NT2/D1 (cell line): ENCODE data around the gene YJEFN3.

ENCODE experiments used
- DNase-seq: peaks from one replicate; pipeline ENCODE4 v3.0.0-alpha.2; 2011; ENCODE audit warnings: low read depth, low spot score
- H3K27me3 ChIP-seq: 2 replicates; pipeline ENCODE4 v1.6.0; 2011; ENCODE audit warnings: mild to moderate bottlenecking; ENCODE audit not compliant: insufficient read length, insufficient read depth
- H3K36me3 ChIP-seq: 2 replicates; pipeline ENCODE4 v1.6.1; 2011; ENCODE audit warnings: mild to moderate bottlenecking, low read length, mixed read lengths; ENCODE audit not compliant: insufficient read depth, insufficient read length
- H3K4me1 ChIP-seq: 2 replicates; pipeline ENCODE4 v1.5.1; 2011; ENCODE audit not compliant: insufficient read depth, insufficient read length
- H3K4me3 ChIP-seq: 2 replicates; pipeline ENCODE4 v1.5.1; 2011; ENCODE audit warnings: low read depth; ENCODE audit not compliant: insufficient read length
- H3K9ac ChIP-seq: 2 replicates; pipeline ENCODE4 v1.6.0; 2011; ENCODE audit warnings: low read depth; ENCODE audit not compliant: insufficient read length
- H3K9me3 ChIP-seq: 2 replicates; pipeline ENCODE4 v1.5.1; 2011; ENCODE audit warnings: mild to moderate bottlenecking, low read length; ENCODE audit not compliant: insufficient read depth
- SUZ12 ChIP-seq: IDR thresholded peaks from 2 replicates; pipeline ENCODE4 v1.6.1; 2011; ENCODE audit not compliant: insufficient read length, insufficient read depth; ENCODE audit errors: extremely low read depth
- YY1 ChIP-seq: IDR thresholded peaks from 2 replicates; pipeline ENCODE4 v1.6.1; 2011; ENCODE audit not compliant: insufficient read length, insufficient read depth
- ZNF274 ChIP-seq: IDR thresholded peaks from 2 replicates; pipeline ENCODE4 v1.6.1; 2011; ENCODE audit warnings: mild to moderate bottlenecking, low read depth, low read length

Gene YJEFN3

DNA sequence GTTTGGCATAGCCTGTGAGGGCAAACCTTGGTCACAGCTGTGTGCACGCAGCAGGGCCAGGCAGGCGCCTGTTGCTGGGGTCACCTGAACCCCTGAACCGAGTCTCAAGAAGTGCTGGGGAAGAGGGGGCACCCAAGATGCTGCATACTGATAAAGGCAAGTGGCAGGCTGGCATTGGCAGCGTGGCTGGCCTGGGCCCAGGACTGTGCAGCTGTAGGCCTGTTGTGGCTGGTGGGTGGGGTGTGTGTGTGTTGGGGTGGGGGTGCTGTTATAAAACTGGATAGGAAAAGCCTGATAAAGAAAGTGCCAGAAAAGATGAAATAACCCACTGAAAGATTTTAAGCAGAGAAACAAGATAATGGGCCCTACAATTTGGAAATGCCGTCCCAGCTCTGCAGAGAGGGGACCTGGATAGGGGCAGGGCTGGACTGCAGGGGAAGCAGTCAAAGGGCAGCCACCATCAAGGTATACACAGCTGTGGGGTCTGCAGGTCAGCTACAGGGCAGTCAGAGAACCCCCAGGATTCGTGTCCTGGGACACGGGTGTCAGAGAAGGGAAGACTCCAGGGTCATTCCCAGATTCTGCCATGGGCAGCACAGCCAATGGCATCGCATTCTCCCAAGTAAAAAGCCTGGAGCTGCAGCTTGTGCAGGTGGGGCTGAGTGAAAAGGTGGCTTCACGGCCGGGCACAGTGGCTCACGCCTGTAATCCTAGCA lies 42.5 kb downstream of the YJEFN3 start:
- Histone ChIP-seq H3K4me1 (peaks cover 5% of the 10 kb centered on the region), H3K36me3 (peaks cover 44% of the 10 kb centered on the region), H3K27me3 (no peaks in the 10 kb centered on the region), H3K9me3 (no peaks in the 10 kb centered on the region), H3K4me3 (no peak overlapping the region), H3K9ac (no peak overlapping the region)
- TF ChIP-seq YY1, result no peak
- TF ChIP-seq SUZ12, result no peak
- TF ChIP-seq ZNF274, result no peak
- no peak for DNase-seq

DNA sequence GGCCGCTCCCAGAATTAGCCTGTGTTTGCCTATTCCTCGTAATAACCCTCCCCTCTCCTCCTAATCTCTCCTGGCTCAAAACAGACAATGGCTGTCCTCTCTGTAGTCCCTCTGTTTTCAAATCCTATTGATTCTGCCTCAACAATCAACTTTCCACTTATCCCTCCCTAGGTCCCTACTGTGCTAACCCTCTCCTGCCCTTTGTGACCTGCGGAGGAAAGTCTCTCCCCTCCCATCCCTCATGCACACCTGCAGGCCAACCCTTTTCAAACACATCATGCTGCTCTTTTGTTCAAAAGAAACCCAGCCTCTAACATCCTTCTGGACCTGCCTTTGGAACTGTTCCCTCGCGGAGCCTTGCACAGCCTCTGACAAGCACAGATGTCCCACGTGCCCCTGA lies 46.7 kb downstream of the YJEFN3 start:
- no peak for DNase-seq
- Histone ChIP-seq H3K4me3 (no peak overlapping the region), H3K4me1 (peaks cover 8% of the 10 kb centered on the region), H3K36me3 (peaks cover 19% of the 10 kb centered on the region), H3K9me3 (no peaks in the 10 kb centered on the region), H3K9ac (no peak overlapping the region), H3K27me3 (no peaks in the 10 kb centered on the region)
- TF ChIP-seq ZNF274, result no peak
- no peak for TF ChIP-seq SUZ12
- no peak for TF ChIP-seq YY1

DNA sequence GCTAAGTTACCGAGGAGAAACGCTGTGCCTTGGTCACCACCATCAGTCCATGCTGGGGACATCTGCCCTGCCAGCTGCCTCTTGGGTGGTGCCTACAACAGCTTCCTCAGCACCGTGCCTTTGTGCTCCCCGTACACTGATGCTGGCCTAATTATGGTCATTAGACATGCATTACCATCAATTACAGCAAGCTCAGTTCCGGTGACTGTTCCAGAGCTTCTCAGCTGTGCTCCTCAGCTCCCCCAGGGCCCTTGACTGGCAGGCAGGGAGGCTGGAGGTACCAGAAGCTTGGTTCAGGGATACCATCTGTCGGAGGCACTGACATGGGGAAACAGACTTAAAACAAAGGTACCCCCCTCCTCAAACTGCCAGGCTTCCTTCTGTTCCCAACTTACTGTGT lies 49.5 kb downstream of the YJEFN3 start:
- DNase-seq, result no peak
- H3K4me1 ChIP-seq, result peaks cover 7% of the 10 kb centered on the region
- TF ChIP-seq YY1 (no peak), SUZ12 (no peak), ZNF274 (no peak)

DNA sequence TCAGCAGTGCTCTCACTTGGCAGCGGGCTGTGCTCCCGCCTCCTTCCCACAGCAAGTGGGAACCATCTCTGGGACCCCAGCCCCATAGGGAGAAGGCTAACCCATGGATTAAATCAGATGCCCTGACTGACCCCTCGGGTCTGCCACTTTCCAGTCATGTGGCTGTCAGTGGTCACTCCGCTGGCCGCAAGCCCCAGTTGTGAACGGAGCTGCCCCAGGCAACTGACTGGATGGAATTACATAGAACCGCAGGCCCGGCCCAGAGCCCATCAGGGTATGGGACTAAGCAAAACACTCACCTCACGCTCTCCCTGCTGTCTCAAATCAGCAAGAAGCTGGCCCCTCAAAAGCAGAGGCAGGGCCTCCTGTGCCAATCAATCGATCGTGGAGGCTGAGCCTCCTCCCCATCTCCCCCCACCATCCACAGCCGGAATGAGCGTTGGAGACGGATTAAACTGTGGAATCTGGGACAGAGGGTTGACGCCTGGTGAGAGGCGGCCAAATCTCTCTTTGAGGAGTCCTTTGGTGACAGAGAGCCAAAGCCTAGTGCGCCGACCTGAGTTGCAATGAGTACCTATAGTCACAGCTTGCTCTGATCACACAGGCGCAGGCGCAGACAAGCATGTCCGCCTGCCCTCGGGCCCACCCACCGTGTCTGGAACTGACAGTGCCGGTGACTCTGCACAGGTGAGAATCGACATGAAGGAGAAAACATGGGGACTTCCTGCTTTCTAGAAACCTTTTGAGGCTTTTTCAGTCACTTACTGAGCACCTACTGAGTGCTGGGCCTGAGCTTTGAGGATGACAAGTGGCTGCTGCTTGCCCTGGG lies 51.0 kb downstream of the YJEFN3 start:
- H3K9ac ChIP-seq, result no peak overlapping the region
- no peak overlapping the region for H3K4me3 ChIP-seq
- H3K27me3 ChIP-seq, result no peaks in the 10 kb centered on the region
- no peak for TF ChIP-seq YY1
- no peak for TF ChIP-seq SUZ12
- TF ChIP-seq ZNF274, result no peak
- peaks cover 19% of the 10 kb centered on the region for H3K36me3 ChIP-seq
- no peaks in the 10 kb centered on the region for H3K9me3 ChIP-seq
- peaks cover 7% of the 10 kb centered on the region for H3K4me1 ChIP-seq
- no peak for DNase-seq

More for the DNA sequence above, 49.5 kb downstream of the YJEFN3 start:
- Histone ChIP-seq H3K36me3 (peaks cover 18% of the 10 kb centered on the region), H3K9ac (no peak overlapping the region), H3K9me3 (no peaks in the 10 kb centered on the region), H3K27me3 (no peaks in the 10 kb centered on the region), H3K4me3 (no peak overlapping the region)

DNA sequence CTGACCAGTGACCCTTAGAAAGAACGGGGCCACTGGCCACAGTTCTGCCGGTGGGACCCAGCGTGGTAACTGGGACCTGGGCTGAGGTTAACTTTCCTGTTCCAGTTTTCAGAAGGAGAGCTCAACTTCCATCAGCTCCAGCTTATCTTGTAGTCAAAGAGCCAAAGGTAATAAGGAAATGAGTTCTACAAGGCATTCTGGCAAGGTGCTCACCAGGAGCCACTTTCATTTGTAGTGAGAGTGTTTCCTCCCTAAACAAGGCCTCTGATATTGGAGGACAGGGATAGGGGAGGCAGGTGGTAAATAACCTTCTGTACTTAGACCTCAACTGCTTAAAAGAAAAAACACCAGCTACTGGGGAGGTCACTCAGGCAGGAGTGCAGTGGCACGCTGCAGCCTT lies 51.7 kb downstream of the YJEFN3 start:
- TF ChIP-seq SUZ12, result no peak
- TF ChIP-seq YY1, result no peak
- no peak for TF ChIP-seq ZNF274
- H3K36me3 ChIP-seq, result peaks cover 24% of the 10 kb centered on the region

DNA sequence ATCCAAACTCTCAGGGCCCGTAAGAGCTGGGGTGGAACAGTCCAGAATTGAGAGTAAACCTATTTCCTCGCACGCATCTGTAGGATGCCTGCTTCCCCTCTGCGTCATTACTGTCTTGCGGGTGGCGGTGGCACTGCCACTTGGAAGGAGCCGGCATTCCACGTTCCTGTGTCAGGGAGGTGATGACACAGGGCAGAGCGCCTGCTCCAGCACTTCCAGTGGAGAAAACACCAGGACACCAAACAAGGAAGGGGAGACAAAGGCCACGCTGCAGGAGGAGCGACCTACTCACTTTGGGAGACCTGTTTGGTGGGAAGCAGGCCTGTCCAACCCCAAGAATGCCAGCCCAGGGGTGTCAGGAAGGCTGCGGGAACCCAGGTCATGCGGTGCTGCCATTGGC lies 52.7 kb downstream of the YJEFN3 start:
- H3K4me3 ChIP-seq, result no peak overlapping the region
- no peaks in the 10 kb centered on the region for H3K27me3 ChIP-seq
- no peaks in the 10 kb centered on the region for H3K9me3 ChIP-seq
- DNase-seq, result no peak
- no peak overlapping the region for H3K9ac ChIP-seq
- TF ChIP-seq YY1 (no peak), SUZ12 (no peak), ZNF274 (no peak)
- H3K36me3 ChIP-seq, result peaks cover 24% of the 10 kb centered on the region
- peaks cover 7% of the 10 kb centered on the region for H3K4me1 ChIP-seq

More for the DNA sequence above, 51.7 kb downstream of the YJEFN3 start:
- Histone ChIP-seq H3K9ac (no peak overlapping the region), H3K9me3 (no peaks in the 10 kb centered on the region), H3K4me3 (no peak overlapping the region), H3K27me3 (no peaks in the 10 kb centered on the region), H3K4me1 (peaks cover 7% of the 10 kb centered on the region)
- DNase-seq, result no peak

DNA sequence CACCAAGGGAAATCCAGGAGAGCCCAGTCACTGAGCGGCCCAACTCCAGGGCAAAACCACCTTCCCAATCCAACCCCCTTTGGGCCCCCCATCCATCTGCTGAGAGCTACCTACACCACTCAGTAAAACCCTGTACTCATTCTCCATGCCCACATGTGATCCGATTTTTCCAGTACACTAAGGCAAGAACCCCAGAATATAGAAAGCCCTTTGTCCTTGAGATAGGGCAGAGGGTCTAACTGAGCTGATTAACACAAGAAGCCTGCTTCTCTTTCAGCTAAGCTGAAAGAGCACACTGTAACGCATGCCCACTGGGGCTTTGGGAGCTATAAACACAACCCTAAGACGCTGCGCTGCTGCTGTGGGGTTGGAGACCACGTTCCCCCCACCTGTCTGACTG lies 53.8 kb downstream of the YJEFN3 start:
- Histone ChIP-seq H3K4me1 (peaks cover 7% of the 10 kb centered on the region), H3K9me3 (no peaks in the 10 kb centered on the region), H3K27me3 (no peaks in the 10 kb centered on the region), H3K9ac (peak overlapping the region; percentile 43), H3K4me3 (no peak overlapping the region), H3K36me3 (peaks cover 21% of the 10 kb centered on the region)
- DNase-seq, result no peak
- no peak for TF ChIP-seq YY1
